H9 (cell line): ENCODE measurements around the gene ACBD6. TPM values are rescaled to one million over a fixed set of nuclear protein-coding genes. Genes with fewer than 3 reads are reported as not detected.

Experiments
- DNase-seq: peaks from one replicate; pipeline ENCODE4 v3.0.0-alpha.2; 2017
- H2AFZ ChIP-seq: one replicate; pipeline ENCODE4 v1.6.1; 2013; ENCODE audit warnings: mild to moderate bottlenecking, low read length, control low read depth, moderate library complexity
- H2AK5ac ChIP-seq: 2 replicates; pipeline ENCODE4 v1.6.1; 2013; ENCODE audit warnings: low read length, control low read depth, mixed read lengths; ENCODE audit not compliant: insufficient read length
- H2BK120ac ChIP-seq: one replicate; pipeline ENCODE4 v1.6.1; 2013; ENCODE audit warnings: low read depth, mild to moderate bottlenecking, low read length, control low read depth, inconsistent platforms; ENCODE audit not compliant: poor library complexity, severe bottlenecking
- H2BK12ac ChIP-seq: 2 replicates; pipeline ENCODE4 v1.6.1; 2013; ENCODE audit warnings: low read length, control low read depth, mixed read lengths, low read depth; ENCODE audit not compliant: insufficient read length
- H2BK15ac ChIP-seq: 2 replicates; pipeline ENCODE4 v1.6.1; 2013; ENCODE audit warnings: low read depth, low read length, control low read depth
- H2BK20ac ChIP-seq: one replicate; pipeline ENCODE4 v1.6.1; 2013; ENCODE audit warnings: low read depth, mild to moderate bottlenecking, low read length, control low read depth, inconsistent platforms; ENCODE audit not compliant: poor library complexity, severe bottlenecking
- H2BK5ac ChIP-seq: 2 replicates; pipeline ENCODE4 v1.6.1; 2013; ENCODE audit warnings: low read length, control low read depth, mixed read lengths; ENCODE audit not compliant: insufficient read length
- H3K14ac ChIP-seq: 2 replicates; pipeline ENCODE4 v1.6.1; 2013; ENCODE audit warnings: low read length, control low read depth; ENCODE audit not compliant: insufficient read depth
- H3K18ac ChIP-seq: 2 replicates; pipeline ENCODE4 v1.6.1; 2013; ENCODE audit warnings: low read depth, mild to moderate bottlenecking, mixed read lengths, low read length, control low read depth; ENCODE audit not compliant: insufficient read length
- H3K23ac ChIP-seq: 2 replicates; pipeline ENCODE4 v1.6.1; 2013; ENCODE audit warnings: low read length, control low read depth, mixed read lengths, low read depth; ENCODE audit not compliant: insufficient read length
- H3K23me2 ChIP-seq: 2 replicates; pipeline ENCODE4 v1.6.1; 2013; ENCODE audit warnings: low read depth, mild to moderate bottlenecking, mixed read lengths, low read length, control low read depth; ENCODE audit not compliant: insufficient read length, poor library complexity, severe bottlenecking
- H3K27ac ChIP-seq: 2 replicates; pipeline ENCODE4 v1.5.1; 2013; ENCODE audit warnings: low read length, control low read depth, mixed read lengths, low read depth; ENCODE audit not compliant: insufficient read length
- H3K27me3 ChIP-seq: 2 replicates; pipeline ENCODE4 v1.6.1; 2013; ENCODE audit warnings: low read length, control low read depth, inconsistent platforms; ENCODE audit not compliant: insufficient read depth
- H3K4ac ChIP-seq: 2 replicates; pipeline ENCODE4 v1.6.1; 2013; ENCODE audit warnings: low read depth, mild to moderate bottlenecking, control low read depth, inconsistent platforms, low read length, moderate library complexity
- H3K4me1 ChIP-seq: 2 replicates; pipeline ENCODE4 v1.6.1; 2013; ENCODE audit warnings: low read length, control low read depth, inconsistent platforms; ENCODE audit not compliant: insufficient read depth
- H3K4me2 ChIP-seq: 2 replicates; pipeline ENCODE4 v1.6.1; 2013; ENCODE audit warnings: low read length, control low read depth, mixed read lengths; ENCODE audit not compliant: insufficient read length, insufficient read depth
- H3K56ac ChIP-seq: 2 replicates; pipeline ENCODE4 v1.6.1; 2013; ENCODE audit warnings: low read depth, mild to moderate bottlenecking, mixed read lengths, low read length, control low read depth; ENCODE audit not compliant: insufficient read length
- H3K79me1 ChIP-seq: 2 replicates; pipeline ENCODE4 v1.6.1; 2013; ENCODE audit warnings: low read depth, mild to moderate bottlenecking, moderate library complexity, low read length, control low read depth, inconsistent platforms; ENCODE audit not compliant: insufficient read depth, poor library complexity, severe bottlenecking
- H3K79me2 ChIP-seq: 2 replicates; pipeline ENCODE4 v1.6.1; 2013; ENCODE audit warnings: low read length, control low read depth, inconsistent platforms; ENCODE audit not compliant: insufficient read depth
- H3K9ac ChIP-seq: 2 replicates; pipeline ENCODE4 v1.6.1; 2013; ENCODE audit warnings: low read length, control low read depth, mixed read lengths; ENCODE audit not compliant: insufficient read length; ENCODE audit errors: extremely low read depth
- H3K9me3 ChIP-seq: one replicate; pipeline ENCODE4 v1.6.1; 2013; ENCODE audit warnings: low read depth, low read length, inconsistent platforms; ENCODE audit not compliant: control insufficient read depth
- H3T11ph ChIP-seq: one replicate; pipeline ENCODE4 v1.6.1; 2013; ENCODE audit warnings: mild to moderate bottlenecking, low read length, control low read depth, inconsistent platforms
- H4K20me1 ChIP-seq: one replicate; pipeline ENCODE4 v1.6.1; 2013; ENCODE audit not compliant: control insufficient read depth, insufficient read length, insufficient read depth
- H4K5ac ChIP-seq: 2 replicates; pipeline ENCODE4 v1.6.1; 2013; ENCODE audit warnings: low read depth, mild to moderate bottlenecking, mixed read lengths, low read length, control low read depth; ENCODE audit not compliant: insufficient read length
- H4K8ac ChIP-seq: replicated peaks from 2 replicates; pipeline ENCODE4 v1.6.1; 2013; ENCODE audit warnings: low read length, control low read depth, mixed read lengths, low read depth; ENCODE audit not compliant: insufficient read length
- H4K91ac ChIP-seq: 2 replicates; pipeline ENCODE4 v1.6.1; 2013; ENCODE audit warnings: low read depth, mild to moderate bottlenecking, moderate library complexity, mixed read lengths, low read length, control low read depth; ENCODE audit not compliant: insufficient read length
- H3K27ac Mint-ChIP-seq, 3 experiments: 2 replicates in 2 of 3; 3 replicates in 1 of 3; pipeline ENCODE4 v1.8.0; 2020 to 2021; ENCODE audit warnings: mixed read lengths in 3 of 3, mild to moderate bottlenecking in 1 of 3, moderate library complexity in 1 of 3
- H3K27me3 Mint-ChIP-seq: 2 replicates; pipeline ENCODE4 v1.8.0; 2021; ENCODE audit warnings: low read depth, mild to moderate bottlenecking, moderate library complexity, mixed read lengths
- H3K36me3 Mint-ChIP-seq, 3 experiments: 2 replicates in 2 of 3; 3 replicates in 1 of 3; pipeline ENCODE4 v1.8.0; 2020 to 2021; ENCODE audit warnings: low read depth in 3 of 3, mixed read lengths in 3 of 3; ENCODE audit not compliant: insufficient read depth in 1 of 3
- H3K4me1 Mint-ChIP-seq, 2 experiments: 2 replicates each; pipeline ENCODE4 v1.8.0; 2020; ENCODE audit warnings: mixed read lengths in 2 of 2
- H3K4me3 Mint-ChIP-seq, 2 experiments: 2 replicates in 1 of 2; 3 replicates in 1 of 2; pipeline ENCODE4 v1.8.0; 2020 to 2021; ENCODE audit warnings: mild to moderate bottlenecking in 2 of 2, mixed read lengths in 2 of 2, moderate library complexity in 1 of 2
- H3K9me3 Mint-ChIP-seq, 2 experiments: 2 replicates in 1 of 2; 3 replicates in 1 of 2; pipeline ENCODE4 v1.8.0; 2020; ENCODE audit warnings: mild to moderate bottlenecking in 2 of 2, mixed read lengths in 2 of 2, moderate library complexity in 1 of 2
- WGBS: extraction: QIAGEN DNeasy Blood & Tissue Kit; methylation state at CpG from one replicate; pipeline ENCODE4 v1.1.7; 2013; ENCODE audit warnings: missing lambda C conversion rate, low lambda C conversion rate, mixed read lengths; ENCODE audit not compliant: insufficient read length; ENCODE audit errors: extremely low coverage; 5-methylcytosine and 5-hydroxymethylcytosine counted together
- total RNA-seq: library from RNA; stranded (reverse); gene quantifications from 2 replicates; pipeline ENCODE4 v1.2.1, GENCODE V29; 2021
- TF ChIP-seq, protein P1 (sequence below): fragments of 200-600 bp; sonication (generic); conservative IDR thresholded peaks from 3 replicates; pipeline ENCODE4 v1.8.0; 2021; ENCODE audit warnings: antibody characterized with exemption, mild to moderate bottlenecking

ACBD6 gene
- total RNA-seq, 1 experiment from 2014 or later: 51.4 TPM

DNA sequence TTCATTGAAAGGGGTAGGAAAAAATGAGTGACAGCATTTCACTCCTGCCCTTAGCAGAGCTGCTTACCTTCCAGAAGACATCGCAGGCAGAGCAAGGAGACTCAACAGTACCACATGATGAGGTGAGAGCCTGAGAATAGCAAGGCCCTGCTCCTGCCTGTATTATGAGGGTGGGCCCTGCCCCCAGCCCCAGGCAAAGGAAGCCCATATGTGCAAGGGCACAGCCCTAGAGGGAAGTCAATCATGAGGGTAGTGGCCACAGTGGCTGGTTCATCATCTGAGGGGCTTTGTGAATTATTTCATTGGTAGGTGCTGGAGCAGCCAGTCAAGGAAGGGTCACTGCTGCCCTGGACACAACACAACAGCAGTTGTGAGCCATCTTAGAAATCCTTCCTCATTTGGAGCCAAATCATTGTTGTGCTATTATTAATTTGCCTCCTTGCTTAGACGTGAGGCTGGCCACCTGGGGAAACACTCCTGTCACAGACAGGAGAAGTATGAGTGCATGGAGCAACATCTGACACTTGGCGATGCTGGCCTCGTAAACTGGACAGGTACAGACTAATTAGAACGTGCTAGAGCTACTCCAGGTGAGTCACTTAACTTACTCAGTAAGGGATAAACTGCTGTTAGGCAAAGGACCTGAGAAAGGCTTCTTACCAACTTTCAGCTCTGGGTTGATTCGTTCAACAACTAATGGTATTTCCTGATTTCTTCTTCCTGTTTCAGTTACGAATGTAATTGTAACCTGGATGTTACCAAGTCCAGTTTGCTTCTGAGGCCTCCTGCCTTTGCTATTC lies 22.7 kb upstream of the ACBD6 start:
- Histone ChIP-seq H3K18ac (no peak overlapping the region), H3K27me3 (no peaks in the 10 kb centered on the region), H3K23me2 (no peaks in the 10 kb centered on the region), H3K56ac (no peak overlapping the region), H2BK120ac (no peak overlapping the region), H3T11ph (no peak overlapping the region), H3K4me2 (no peak overlapping the region), H4K20me1 (no peaks in the 10 kb centered on the region), H3K9me3 (no peaks in the 10 kb centered on the region), H2BK5ac (no peak overlapping the region), H4K5ac (no peak overlapping the region), H4K91ac (no peak overlapping the region), H2BK15ac (no peak overlapping the region), H3K4me1 (peaks cover 2% of the 10 kb centered on the region; the same call in 1 of the 2 replicates), H2BK20ac (no peak overlapping the region), H2AK5ac (no peak overlapping the region), H2BK12ac (no peak overlapping the region), H3K79me2 (no peaks in the 10 kb centered on the region), H3K27ac (no peak overlapping the region), H3K4ac (no peak overlapping the region), H2AFZ (no peak overlapping the region), H3K79me1 (no peaks in the 10 kb centered on the region), H4K8ac (no peak overlapping the region), H3K9ac (no peak overlapping the region), H3K14ac (no peak overlapping the region), H3K23ac (no peak overlapping the region)
- Mint-ChIP-seq H3K4me1 (peaks cover 17 to 30% of the 10 kb centered on the region in 2 experiments), H3K36me3 (no peaks in the 10 kb centered on the region), H3K9me3 (no peaks in the 10 kb centered on the region), H3K27me3 (no peaks in the 10 kb centered on the region), H3K27ac (peak overlapping the region in 1 of 3 experiments; percentile 13; a peak in 1 of 7 replicates), H3K4me3 (no peak overlapping the region)
- TF ChIP-seq, protein P1, sequence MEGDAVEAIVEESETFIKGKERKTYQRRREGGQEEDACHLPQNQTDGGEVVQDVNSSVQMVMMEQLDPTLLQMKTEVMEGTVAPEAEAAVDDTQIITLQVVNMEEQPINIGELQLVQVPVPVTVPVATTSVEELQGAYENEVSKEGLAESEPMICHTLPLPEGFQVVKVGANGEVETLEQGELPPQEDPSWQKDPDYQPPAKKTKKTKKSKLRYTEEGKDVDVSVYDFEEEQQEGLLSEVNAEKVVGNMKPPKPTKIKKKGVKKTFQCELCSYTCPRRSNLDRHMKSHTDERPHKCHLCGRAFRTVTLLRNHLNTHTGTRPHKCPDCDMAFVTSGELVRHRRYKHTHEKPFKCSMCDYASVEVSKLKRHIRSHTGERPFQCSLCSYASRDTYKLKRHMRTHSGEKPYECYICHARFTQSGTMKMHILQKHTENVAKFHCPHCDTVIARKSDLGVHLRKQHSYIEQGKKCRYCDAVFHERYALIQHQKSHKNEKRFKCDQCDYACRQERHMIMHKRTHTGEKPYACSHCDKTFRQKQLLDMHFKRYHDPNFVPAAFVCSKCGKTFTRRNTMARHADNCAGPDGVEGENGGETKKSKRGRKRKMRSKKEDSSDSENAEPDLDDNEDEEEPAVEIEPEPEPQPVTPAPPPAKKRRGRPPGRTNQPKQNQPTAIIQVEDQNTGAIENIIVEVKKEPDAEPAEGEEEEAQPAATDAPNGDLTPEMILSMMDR: no peak
- WGBS: no CpG with 5 or more reads among the region's 7 CpGs
- DNase-seq: no peak
